Liver (tissue), 9 donors: Measurements from ENCODE around the gene CABLES1. TPM values are rescaled to one million over a fixed set of nuclear protein-coding genes. Genes with fewer than 3 reads are reported as not detected.

Experiments used
- DNase-seq: peaks from one replicate; pipeline ENCODE4 v3.0.0-alpha.2; 2017; ENCODE audit warnings: low spot score
- H3K27ac ChIP-seq, 2 donors: one replicate each; pipeline ENCODE4 v1.7.0; 2013; ENCODE audit warnings: inconsistent platforms in 2 of 2, low read length in 2 of 2, control low read depth in 1 of 2, low read depth in 1 of 2, mild to moderate bottlenecking in 1 of 2
- H3K27me3 ChIP-seq, 4 donors: one replicate each; pipeline versions ENCODE4 v1.6.1 to v1.7.0; 2013; ENCODE audit warnings: low read length in 3 of 4, inconsistent platforms in 1 of 4, mild to moderate bottlenecking in 1 of 4, moderate library complexity in 1 of 4; ENCODE audit not compliant: control insufficient read depth in 4 of 4, insufficient read depth in 4 of 4
- H3K36me3 ChIP-seq, 4 donors: one replicate each; pipeline versions ENCODE4 v1.6.1 to v1.7.0; 2013; ENCODE audit warnings: low read length in 3 of 4, mild to moderate bottlenecking in 3 of 4, low read depth in 1 of 4, moderate library complexity in 1 of 4; ENCODE audit not compliant: control insufficient read depth in 4 of 4, insufficient read depth in 3 of 4
- H3K4me1 ChIP-seq, 4 donors: one replicate each; pipeline versions ENCODE4 v1.6.1 to v1.7.0; 2013; ENCODE audit warnings: low read length in 3 of 4, mild to moderate bottlenecking in 3 of 4, moderate library complexity in 1 of 4; ENCODE audit not compliant: control insufficient read depth in 4 of 4, insufficient read depth in 4 of 4
- H3K4me3 ChIP-seq, 3 donors: one replicate each; pipeline versions ENCODE4 v1.6.1 to v1.7.0; 2013; ENCODE audit warnings: low read length in 3 of 3, control low read depth in 1 of 3, low read depth in 1 of 3, mild to moderate bottlenecking in 1 of 3
- H3K9ac ChIP-seq, 2 donors: one replicate each; pipeline ENCODE4 v1.7.0; 2013; ENCODE audit warnings: low read length in 2 of 2, mild to moderate bottlenecking in 2 of 2, moderate library complexity in 2 of 2, control low read depth in 1 of 2, low read depth in 1 of 2
- H3K9me3 ChIP-seq, 4 donors: one replicate each; pipeline versions ENCODE4 v1.6.1 to v1.7.0; 2013; ENCODE audit warnings: low read length in 3 of 4; ENCODE audit not compliant: control insufficient read depth in 4 of 4
- ATF3 ChIP-seq: IDR thresholded peaks from 2 replicates; pipeline ENCODE4 v1.6.1; 2016; ENCODE audit warnings: antibody characterized with exemption
- CTCF ChIP-seq: fragments of 150-350 bp; IDR thresholded peaks from 2 replicates; pipeline ENCODE4 v1.5.1; 2017; ENCODE audit warnings: improper control_type of control experiment, low read depth, low read length; ENCODE audit not compliant: missing input control
- EGR1 ChIP-seq, 2 donors: IDR thresholded peaks; 2 replicates each; pipeline ENCODE4 v1.6.1; 2016 to 2018; ENCODE audit warnings: antibody characterized with exemption in 2 of 2, low read depth in 2 of 2
- FOXA1 ChIP-seq: IDR thresholded peaks from 2 replicates; pipeline ENCODE4 v1.6.1; 2016; ENCODE audit warnings: antibody characterized with exemption
- FOXA2 ChIP-seq: IDR thresholded peaks from 2 replicates; pipeline ENCODE4 v1.6.1; 2016; ENCODE audit warnings: antibody characterized with exemption
- GABPA ChIP-seq, 2 donors: IDR thresholded peaks in 1 of 2; conservative IDR thresholded peaks in 1 of 2; 2 replicates each; pipeline ENCODE4 v1.6.1; 2016; ENCODE audit warnings: antibody characterized with exemption in 2 of 2, mild to moderate bottlenecking in 1 of 2, moderate library complexity in 1 of 2
- HNF4A ChIP-seq, 2 donors: conservative IDR thresholded peaks; 2 replicates each; pipeline ENCODE4 v1.6.1; 2016; ENCODE audit warnings: antibody characterized with exemption in 2 of 2, mild to moderate bottlenecking in 2 of 2
- HNF4G ChIP-seq: IDR thresholded peaks from 2 replicates; pipeline ENCODE4 v1.6.1; 2016; ENCODE audit warnings: antibody characterized with exemption
- JUND ChIP-seq, 2 donors: IDR thresholded peaks; 2 replicates each; pipeline ENCODE4 v1.6.1; 2016; ENCODE audit warnings: antibody characterized with exemption in 2 of 2
- NR2F2 ChIP-seq: IDR thresholded peaks from 2 replicates; pipeline ENCODE4 v1.6.1; 2016; ENCODE audit warnings: antibody characterized with exemption
- RAD21 ChIP-seq, 2 donors: IDR thresholded peaks; 2 replicates each; pipeline ENCODE4 v1.6.1; 2016; ENCODE audit warnings: antibody characterized with exemption in 2 of 2, mild to moderate bottlenecking in 2 of 2
- RXRA ChIP-seq, 2 donors: IDR thresholded peaks; 2 replicates each; pipeline ENCODE4 v1.6.1; 2017 to 2018; ENCODE audit warnings: antibody characterized with exemption in 2 of 2, mild to moderate bottlenecking in 1 of 2
- SP1 ChIP-seq: IDR thresholded peaks from 2 replicates; pipeline ENCODE4 v1.6.1; 2018; ENCODE audit warnings: antibody characterized with exemption, mild to moderate bottlenecking
- TAF1 ChIP-seq: conservative IDR thresholded peaks from 2 replicates; pipeline ENCODE4 v1.6.1; 2016; ENCODE audit warnings: antibody characterized with exemption, mild to moderate bottlenecking
- YY1 ChIP-seq: IDR thresholded peaks from 2 replicates; pipeline ENCODE4 v1.6.1; 2016; ENCODE audit warnings: antibody characterized with exemption, mild to moderate bottlenecking
- ZBTB33 ChIP-seq: IDR thresholded peaks from 2 replicates; pipeline ENCODE4 v1.6.1; 2016; ENCODE audit warnings: antibody characterized with exemption
- WGBS: extraction: QIAGEN DNeasy Blood & Tissue Kit; methylation state at CpG from one replicate; pipeline ENCODE4 v1.1.7; 2013; 5-methylcytosine and 5-hydroxymethylcytosine counted together
- polyA plus RNA-seq, 2 donors: library from polyadenylated mRNA; stranded (reverse) in 1 of 2; unstranded in 1 of 2; fragments of 200-250 nt in 1 of 2; fragments of >200 nt in 1 of 2; fragmentation: Nextera tagmentation in 1 of 2; extraction: Ambion mirVana in 1 of 2; gene quantifications; one replicate each; pipeline versions ENCODE4 v1.2.1 to v1.2.3, GENCODE V29; 2013 to 2015
- total RNA-seq, 2 donors: library from RNA; depleted of rRNA; stranded (reverse); fragments of >200 nt; gene quantifications; one replicate each; pipeline ENCODE4 v1.2.3, GENCODE V29; 2014
- TF ChIP-seq, protein P1 (sequence below): IDR thresholded peaks from 2 replicates; pipeline ENCODE4 v1.6.1; 2016; ENCODE audit warnings: antibody characterized with exemption, mild to moderate bottlenecking
- TF ChIP-seq, protein P2 (sequence below): IDR thresholded peaks from 2 replicates; pipeline ENCODE4 v1.6.1; 2016; ENCODE audit warnings: antibody characterized with exemption
- donor health status: healthy.
- donor health status: healthy.
- donor health status: healthy.
- donor health status: healthy.
- donor health status: healthy.

The CABLES1 gene
- total and polyA plus RNA-seq, 4 donors: 3.3 to 8.9 (median 4.5) TPM

GRCh38 chr18:23266717-23267446 is 131.6 kb downstream of the CABLES1 start (continued):
- TF ChIP-seq NR2F2 (no peak), EGR1 (IDR thresholded peaks at IDR 0.05; ENCODE audit: low read depth in 2 of 2) (no peak)

- DNase-seq: no peak
- Histone ChIP-seq H3K27ac (no peak overlapping the region), H3K9ac (no peak overlapping the region), H3K9me3 (peaks cover 0 to 4% (median under 1%) of the 10 kb centered on the region in 4 donors), H3K36me3 (no peaks in the 10 kb centered on the region), H3K4me3 (no peak overlapping the region), H3K27me3 (no peaks in the 10 kb centered on the region), H3K4me1 (peaks cover 0 to 7% (median 2%) of the 10 kb centered on the region in 4 donors)
- TF ChIP-seq YY1: no peak
- no peak for TF ChIP-seq ATF3
- TF ChIP-seq SP1: no peak
- TF ChIP-seq RAD21 (IDR thresholded peaks at IDR 0.05): no peak
- no peak for TF ChIP-seq TAF1
- TF ChIP-seq, protein P1, sequence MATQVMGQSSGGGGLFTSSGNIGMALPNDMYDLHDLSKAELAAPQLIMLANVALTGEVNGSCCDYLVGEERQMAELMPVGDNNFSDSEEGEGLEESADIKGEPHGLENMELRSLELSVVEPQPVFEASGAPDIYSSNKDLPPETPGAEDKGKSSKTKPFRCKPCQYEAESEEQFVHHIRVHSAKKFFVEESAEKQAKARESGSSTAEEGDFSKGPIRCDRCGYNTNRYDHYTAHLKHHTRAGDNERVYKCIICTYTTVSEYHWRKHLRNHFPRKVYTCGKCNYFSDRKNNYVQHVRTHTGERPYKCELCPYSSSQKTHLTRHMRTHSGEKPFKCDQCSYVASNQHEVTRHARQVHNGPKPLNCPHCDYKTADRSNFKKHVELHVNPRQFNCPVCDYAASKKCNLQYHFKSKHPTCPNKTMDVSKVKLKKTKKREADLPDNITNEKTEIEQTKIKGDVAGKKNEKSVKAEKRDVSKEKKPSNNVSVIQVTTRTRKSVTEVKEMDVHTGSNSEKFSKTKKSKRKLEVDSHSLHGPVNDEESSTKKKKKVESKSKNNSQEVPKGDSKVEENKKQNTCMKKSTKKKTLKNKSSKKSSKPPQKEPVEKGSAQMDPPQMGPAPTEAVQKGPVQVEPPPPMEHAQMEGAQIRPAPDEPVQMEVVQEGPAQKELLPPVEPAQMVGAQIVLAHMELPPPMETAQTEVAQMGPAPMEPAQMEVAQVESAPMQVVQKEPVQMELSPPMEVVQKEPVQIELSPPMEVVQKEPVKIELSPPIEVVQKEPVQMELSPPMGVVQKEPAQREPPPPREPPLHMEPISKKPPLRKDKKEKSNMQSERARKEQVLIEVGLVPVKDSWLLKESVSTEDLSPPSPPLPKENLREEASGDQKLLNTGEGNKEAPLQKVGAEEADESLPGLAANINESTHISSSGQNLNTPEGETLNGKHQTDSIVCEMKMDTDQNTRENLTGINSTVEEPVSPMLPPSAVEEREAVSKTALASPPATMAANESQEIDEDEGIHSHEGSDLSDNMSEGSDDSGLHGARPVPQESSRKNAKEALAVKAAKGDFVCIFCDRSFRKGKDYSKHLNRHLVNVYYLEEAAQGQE: no peak
- TF ChIP-seq NR2F2: no peak
- no peak for TF ChIP-seq HNF4A (conservative IDR thresholded peaks at IDR 0.05)
- no peak for TF ChIP-seq HNF4G
- TF ChIP-seq JUND (IDR thresholded peaks at IDR 0.05): no peak
- TF ChIP-seq, protein P2, sequence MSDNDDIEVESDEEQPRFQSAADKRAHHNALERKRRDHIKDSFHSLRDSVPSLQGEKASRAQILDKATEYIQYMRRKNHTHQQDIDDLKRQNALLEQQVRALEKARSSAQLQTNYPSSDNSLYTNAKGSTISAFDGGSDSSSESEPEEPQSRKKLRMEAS: no peak
- TF ChIP-seq ZBTB33: no peak
- no peak for TF ChIP-seq GABPA (IDR thresholded peaks at IDR 0.05 in 1 of 2, conservative IDR thresholded peaks at IDR 0.05 in 1 of 2)
- 93% methylated on average over 6 of the region's 6 CpGs for WGBS
Measured at GRCh38 chr18:23267447-23267776, 132.1 kb downstream of the CABLES1 start.

DNA sequence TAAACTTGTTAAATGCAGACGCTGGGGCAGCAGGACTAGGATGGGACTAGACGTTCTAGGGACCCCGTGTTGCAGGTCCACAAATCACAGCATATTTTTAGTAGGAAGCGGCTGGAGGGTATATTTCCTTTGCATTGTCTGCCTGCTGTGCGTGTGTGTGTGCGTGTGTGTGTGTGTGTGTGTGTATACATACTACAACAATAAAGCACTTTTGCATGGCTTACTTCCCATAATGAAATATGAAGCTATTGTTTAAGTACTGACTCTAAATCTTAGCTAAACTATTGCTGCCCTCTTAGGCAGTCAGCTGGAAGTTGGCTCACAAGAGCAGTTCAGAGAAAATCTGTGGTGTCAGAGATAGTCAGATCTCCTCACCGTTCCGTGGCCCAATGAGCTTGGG is 133.4 kb downstream of the CABLES1 start:
- H3K9me3 ChIP-seq: peaks cover 0 to 4% (median under 1%) of the 10 kb centered on the region in 4 donors
- DNase-seq: no peak
- no peak overlapping the region for H3K9ac ChIP-seq
- no peaks in the 10 kb centered on the region for H3K36me3 ChIP-seq
- no peak overlapping the region for H3K4me3 ChIP-seq
- no peaks in the 10 kb centered on the region for H3K27me3 ChIP-seq
- WGBS: 86% methylated on average over 8 of the region's 8 CpGs
- H3K4me1 ChIP-seq: peaks cover 0 to 2% (median under 1%) of the 10 kb centered on the region in 4 donors
- no peak overlapping the region for H3K27ac ChIP-seq
- no peak for TF ChIP-seq EGR1 (IDR thresholded peaks at IDR 0.05; ENCODE audit: low read depth in 2 of 2)
- no peak for TF ChIP-seq CTCF
- TF ChIP-seq FOXA2: no peak
- no peak for TF ChIP-seq RXRA (IDR thresholded peaks at IDR 0.05)
- TF ChIP-seq, protein P1: no peak
- TF ChIP-seq, protein P2: no peak
- no peak for TF ChIP-seq HNF4A (conservative IDR thresholded peaks at IDR 0.05)
- no peak for TF ChIP-seq YY1
- TF ChIP-seq HNF4G: no peak
- no peak for TF ChIP-seq FOXA1
